GM12878 (cell line): ENCODE results near the gene SCN3B. TPM values are rescaled to one million over a fixed set of nuclear protein-coding genes. Genes with fewer than 3 reads are reported as not detected.

ENCODE experiments used
- ATAC-seq: fragments of 200-7000 bp; cut with Tn5 transposase; 3 replicates; pipeline ENCODE4 v1.9.1; 2020; ENCODE audit warnings: mild to moderate bottlenecking, moderate library complexity
- BruUV-seq: library from RNA; stranded (reverse); fragments of 400-500 nt; replicated peaks from 2 replicates; lab custom pipeline; 2021; lab: Mats Ljungman, UMichigan
- CTCF ChIA-PET: fragments of 300-600 bp; sonication (Branson Sonifier 250); formaldehyde crosslinking; extraction: SDS; loops from one replicate; lab custom pipeline; 2021; ENCODE audit warnings: inconsistent platforms; lab: Yijun Ruan, JAX
- POLR2A ChIA-PET: fragments of 350-600 bp; formaldehyde crosslinking; extraction: SDS; loops from one replicate; lab custom pipeline; 2021; ENCODE audit warnings: inconsistent platforms; lab: Charles Lee
- RAD21 ChIA-PET: fragments of 300-600 bp; sonication (Branson Sonifier 250); formaldehyde crosslinking; loops from one replicate; lab custom pipeline; 2023; ENCODE audit warnings: antibody characterized with exemption; ENCODE audit not compliant: unreplicated experiment; lab: Charles Lee
- SMC1A ChIA-PET: fragments of 300-600 bp; sonication (Branson Sonifier 250); formaldehyde crosslinking; loops from one replicate; lab custom pipeline; 2023; ENCODE audit not compliant: unreplicated experiment, uncharacterized antibody; lab: Charles Lee
- DNase-seq: peaks from one replicate; pipeline ENCODE4 v3.0.0-alpha.2; 2011; ENCODE audit warnings: low read depth, low spot score
- FAIRE-seq: peaks from 3 replicates; lab custom pipeline; 2011; peaks lifted over from hg19 to GRCh38; lab: Jason Lieb, UNC
- H2AFZ ChIP-seq: 2 replicates; pipeline ENCODE4 v1.6.0; 2011; ENCODE audit warnings: low read depth, low read length, control low read depth; ENCODE audit not compliant: control insufficient read depth
- H3K27ac ChIP-seq: 2 replicates; pipeline ENCODE4 v1.5.1; 2011; ENCODE audit warnings: control low read depth; ENCODE audit not compliant: control insufficient read depth, insufficient read depth
- H3K27me3 ChIP-seq, 2 experiments: replicated peaks in 1 of 2; 2 replicates each; pipeline versions ENCODE4 v1.6.0 to v1.6.1; 2011; ENCODE audit warnings: low read length in 1 of 2; ENCODE audit not compliant: control insufficient read depth in 2 of 2, insufficient read depth in 2 of 2
- H3K36me3 ChIP-seq, 2 experiments: 2 replicates each; pipeline ENCODE4 v1.5.1; 2011; ENCODE audit warnings: low read length in 1 of 2; ENCODE audit not compliant: control insufficient read depth in 2 of 2, insufficient read depth in 2 of 2
- H3K4me1 ChIP-seq: 2 replicates; pipeline ENCODE4 v1.6.1; 2011; ENCODE audit warnings: mild to moderate bottlenecking, low read length, moderate library complexity, mixed read lengths; ENCODE audit not compliant: control insufficient read depth, insufficient read depth
- H3K4me2 ChIP-seq: 2 replicates; pipeline ENCODE4 v1.6.0; 2011; ENCODE audit warnings: control low read depth; ENCODE audit not compliant: control insufficient read depth, insufficient read depth
- H3K4me3 ChIP-seq: fragments of 200-600 bp; sonication (generic); 2 replicates; pipeline ENCODE4 v1.5.1; 2016
- H3K79me2 ChIP-seq: 2 replicates; pipeline ENCODE4 v1.6.0; 2011; ENCODE audit warnings: low read length; ENCODE audit not compliant: control insufficient read depth, insufficient read depth
- H3K9ac ChIP-seq: 2 replicates; pipeline ENCODE4 v1.8.0; 2011; ENCODE audit warnings: low read length, control low read depth, mixed read lengths; ENCODE audit not compliant: control insufficient read depth, insufficient read depth
- H3K9me3 ChIP-seq: replicated peaks from 3 replicates; pipeline ENCODE4 v1.5.1; 2011; ENCODE audit warnings: mild to moderate bottlenecking, low read length; ENCODE audit not compliant: control insufficient read depth, insufficient read depth
- H4K20me1 ChIP-seq: 2 replicates; pipeline ENCODE4 v1.6.0; 2011; ENCODE audit not compliant: control insufficient read depth, insufficient read depth
- ASH2L ChIP-seq: fragments of 300-600, 200-600 bp; sonication (generic); IDR thresholded peaks from 2 replicates; pipeline ENCODE4 v1.6.1; 2017; ENCODE audit warnings: low read depth, mild to moderate bottlenecking, borderline replicate concordance
- EP300 ChIP-seq, 2 experiments: fragments of 150-350 bp in 1 of 2; IDR thresholded peaks; 2 replicates each; pipeline ENCODE4 v1.6.1; 2011 to 2012; ENCODE audit warnings: low read depth in 2 of 2, low read length in 2 of 2, borderline replicate concordance in 1 of 2, improper control_type of control experiment in 1 of 2, inconsistent platforms in 1 of 2; ENCODE audit not compliant: control insufficient read depth in 1 of 2
- KLF5 ChIP-seq: fragments of 450-650 bp; IDR thresholded peaks from 2 replicates; pipeline ENCODE4 v1.6.1; 2014; ENCODE audit warnings: mild to moderate bottlenecking; ENCODE audit not compliant: partially characterized antibody
- LARP7 ChIP-seq: fragments of 450-650 bp; IDR thresholded peaks from 2 replicates; pipeline ENCODE4 v1.6.1; 2017; ENCODE audit warnings: mild to moderate bottlenecking
- MTA2 ChIP-seq: fragments of 450-650 bp; IDR thresholded peaks from 2 replicates; pipeline ENCODE4 v1.6.1; 2016; ENCODE audit warnings: low read depth, mild to moderate bottlenecking, moderate library complexity
- MYB ChIP-seq: fragments of 150-350 bp; IDR thresholded peaks from 2 replicates; pipeline ENCODE4 v1.6.1; 2014; ENCODE audit warnings: mild to moderate bottlenecking, low read depth, low read length, borderline replicate concordance
- MYC ChIP-seq: IDR thresholded peaks from 2 replicates; pipeline ENCODE4 v1.6.1; 2011; ENCODE audit warnings: mild to moderate bottlenecking, low read length, moderate library complexity, inconsistent platforms; ENCODE audit not compliant: insufficient read depth, insufficient replicate concordance, insufficient read length, severe bottlenecking
- PAX8 ChIP-seq: fragments of 450-650 bp; IDR thresholded peaks from 2 replicates; pipeline ENCODE4 v1.6.1; 2017; ENCODE audit warnings: mild to moderate bottlenecking, moderate library complexity
- POLR2AphosphoS2 ChIP-seq: IDR thresholded peaks from 2 replicates; pipeline ENCODE4 v1.6.1; 2011; ENCODE audit warnings: low read depth, mild to moderate bottlenecking, low read length, improper control_type of control experiment, moderate library complexity
- RAD21 ChIP-seq: IDR thresholded peaks from 2 replicates; pipeline ENCODE4 v1.6.1; 2011; ENCODE audit warnings: mild to moderate bottlenecking, low read depth, low read length, moderate library complexity; ENCODE audit not compliant: insufficient read depth
- RAD51 ChIP-seq: fragments of 450-650 bp; IDR thresholded peaks from 2 replicates; pipeline ENCODE4 v1.6.1; 2016; ENCODE audit warnings: moderate library complexity, mild to moderate bottlenecking, inconsistent platforms
- SREBF2 ChIP-seq: IDR thresholded peaks from 2 replicates; pipeline ENCODE4 v1.6.1; 2012; ENCODE audit warnings: mild to moderate bottlenecking, low read length
- SRF ChIP-seq, 2 experiments: IDR thresholded peaks; 2 replicates each; pipeline ENCODE4 v1.6.1; 2011; ENCODE audit warnings: low read depth in 2 of 2, low read length in 2 of 2, mild to moderate bottlenecking in 1 of 2, moderate library complexity in 1 of 2
- WRNIP1 ChIP-seq: IDR thresholded peaks from 2 replicates; pipeline ENCODE4 v1.6.1; 2011; ENCODE audit warnings: low read depth, low read length, improper control_type of control experiment, borderline replicate concordance
- WGBS: methylation state at CpG from one replicate; pipeline ENCODE4 v1.1.6; 2016; ENCODE audit warnings: low lambda C conversion rate; ENCODE audit not compliant: insufficient replicate concordance, insufficient coverage; ENCODE audit errors: missing lambda C conversion rate; 5-methylcytosine and 5-hydroxymethylcytosine counted together
- in situ Hi-C: fragments of 300-500 bp; cut with MboI; formaldehyde crosslinking; loops from 9 replicates; pipeline ENCODE4 v1.14.3; 2018; ENCODE audit warnings: mixed read lengths
- intact Hi-C: fragments of 100-400 bp; cut with micrococcal nuclease; formaldehyde crosslinking; loops from one replicate; pipeline ENCODE4 v1.14.2; 2022; ENCODE audit not compliant: unreplicated experiment
- polyA plus RNA-seq, 11 experiments: library from polyadenylated mRNA; depleted of rRNA in 4 of 11; unstranded in 6 of 11; stranded (reverse) in 5 of 11; fragments of >200 nt; fragmentation: Nextera tagmentation in 4 of 11; fragmentation: Illumina TruSeq in 1 of 11; extraction: Ambion mirVana in 4 of 11; extraction: Trizol in 1 of 11; gene quantifications; 1 replicate in 1 of 11; 2 replicates in 10 of 11; pipeline versions ENCODE4 v1.2.1 to v1.2.3, GENCODE V29; 2011 to 2016; ENCODE audit warnings: inconsistent platforms in 2 of 11, missing spikeins in 2 of 11, low read depth in 1 of 11
- total RNA-seq, 4 experiments: library from RNA; depleted of rRNA in 3 of 4; stranded (reverse); fragments of >200 nt in 3 of 4; fragmentation: Illumina TruSeq in 1 of 4; extraction: Trizol in 1 of 4; gene quantifications; 2 replicates each; pipeline versions ENCODE4 v1.2.1 to v1.2.3, GENCODE V29; 2013 to 2021
- TF ChIP-seq, protein P1 (sequence below): fragments of 150-350 bp; IDR thresholded peaks from 2 replicates; pipeline ENCODE4 v1.6.1; 2014; ENCODE audit warnings: mild to moderate bottlenecking, low read depth, low read length
- TF ChIP-seq, protein P2 (sequence below): fragments of 450-650 bp; formaldehyde crosslinking; IDR thresholded peaks from 2 replicates; pipeline ENCODE4 v1.5.0; 2022; ENCODE audit warnings: mild to moderate bottlenecking, missing genetic modification characterization

The SCN3B gene
- total and polyA plus RNA-seq, 10 of the 15 experiments (the other 5 are each of a cell fraction or from before 2014, with no cell fraction given) = 0.01 to 0.12 (median 0.09) TPM; not detected in 7

DNA sequence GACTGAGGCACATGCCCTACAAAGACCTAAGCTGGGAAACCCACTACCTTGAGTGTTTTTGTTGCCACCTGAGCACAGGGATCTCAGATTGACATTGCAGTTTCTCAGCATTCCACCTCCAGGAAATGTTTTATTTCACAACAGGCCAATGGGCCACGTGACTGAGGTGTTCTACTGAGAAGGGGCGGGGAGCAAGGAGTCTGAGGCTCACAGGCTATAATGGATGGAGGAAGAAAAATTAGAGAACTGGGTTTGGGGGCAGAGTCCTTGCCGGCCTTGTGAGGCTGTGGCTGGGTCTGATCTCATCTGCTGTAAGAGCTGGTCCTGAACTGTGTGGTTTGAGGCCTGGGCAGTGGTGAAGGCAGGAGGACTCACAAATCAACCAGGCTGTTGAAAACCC, 46.3 kb upstream of the SCN3B start:
- H3K9ac ChIP-seq = no peak overlapping the region
- POLR2A ChIA-PET = no interaction called here
- in situ Hi-C loops = no loop called here
- H3K27ac ChIP-seq = no peak overlapping the region
- FAIRE-seq = no peak
- BruUV-seq = no TSS peak
- no peaks in the 10 kb centered on the region for H3K4me1 ChIP-seq
- no peak for DNase-seq
- H4K20me1 ChIP-seq = no peaks in the 10 kb centered on the region
- CTCF ChIA-PET = interaction anchor here (0.9 to 12.7 kb wide), 3 partner anchors 10 to 62 kb away, joined by 3 to 213 read pairs (median 11); no protein-coding TSS in a partner anchor
- no peaks in the 10 kb centered on the region for H3K79me2 ChIP-seq
- H3K4me3 ChIP-seq = no peak overlapping the region
- no peak overlapping the region for H2AFZ ChIP-seq
- H3K9me3 ChIP-seq = no peaks in the 10 kb centered on the region
- RAD21 ChIA-PET = no interaction called here
- intact Hi-C loops = loop anchor here (10.0 kb wide), 1 partner anchor 596 kb away; no protein-coding TSS in a partner anchor
- H3K4me2 ChIP-seq = no peak overlapping the region
- no peaks in the 10 kb centered on the region for H3K27me3 ChIP-seq
- SMC1A ChIA-PET = interaction anchor here (1.0 to 1.8 kb wide), 2 partner anchors 15 kb away, joined by 3 to 6 read pairs; no protein-coding TSS in a partner anchor
- H3K36me3 ChIP-seq = no peaks in the 10 kb centered on the region
- TF ChIP-seq ASH2L = no peak
- TF ChIP-seq EP300 (IDR thresholded peaks at IDR 0.05; ENCODE audit: borderline replicate concordance in 1 of 2, control insufficient read depth in 1 of 2, low read depth in 2 of 2, low read length in 2 of 2) = no peak
- TF ChIP-seq SRF (IDR thresholded peaks at IDR 0.05; ENCODE audit: low read depth in 2 of 2, low read length in 2 of 2) = no peak
- TF ChIP-seq, protein P1, sequence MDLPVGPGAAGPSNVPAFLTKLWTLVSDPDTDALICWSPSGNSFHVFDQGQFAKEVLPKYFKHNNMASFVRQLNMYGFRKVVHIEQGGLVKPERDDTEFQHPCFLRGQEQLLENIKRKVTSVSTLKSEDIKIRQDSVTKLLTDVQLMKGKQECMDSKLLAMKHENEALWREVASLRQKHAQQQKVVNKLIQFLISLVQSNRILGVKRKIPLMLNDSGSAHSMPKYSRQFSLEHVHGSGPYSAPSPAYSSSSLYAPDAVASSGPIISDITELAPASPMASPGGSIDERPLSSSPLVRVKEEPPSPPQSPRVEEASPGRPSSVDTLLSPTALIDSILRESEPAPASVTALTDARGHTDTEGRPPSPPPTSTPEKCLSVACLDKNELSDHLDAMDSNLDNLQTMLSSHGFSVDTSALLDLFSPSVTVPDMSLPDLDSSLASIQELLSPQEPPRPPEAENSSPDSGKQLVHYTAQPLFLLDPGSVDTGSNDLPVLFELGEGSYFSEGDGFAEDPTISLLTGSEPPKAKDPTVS = no peak
- TF ChIP-seq POLR2AphosphoS2 = no peak
- no peak for TF ChIP-seq PAX8
- no peak for TF ChIP-seq KLF5
- no peak for TF ChIP-seq LARP7
- TF ChIP-seq MYC = no peak
- no peak for TF ChIP-seq RAD21
- TF ChIP-seq WRNIP1 = no peak
- TF ChIP-seq MTA2 = no peak
- no peak for TF ChIP-seq MYB
- TF ChIP-seq RAD51 = no peak
- no peak for TF ChIP-seq SREBF2
- TF ChIP-seq, protein P2, sequence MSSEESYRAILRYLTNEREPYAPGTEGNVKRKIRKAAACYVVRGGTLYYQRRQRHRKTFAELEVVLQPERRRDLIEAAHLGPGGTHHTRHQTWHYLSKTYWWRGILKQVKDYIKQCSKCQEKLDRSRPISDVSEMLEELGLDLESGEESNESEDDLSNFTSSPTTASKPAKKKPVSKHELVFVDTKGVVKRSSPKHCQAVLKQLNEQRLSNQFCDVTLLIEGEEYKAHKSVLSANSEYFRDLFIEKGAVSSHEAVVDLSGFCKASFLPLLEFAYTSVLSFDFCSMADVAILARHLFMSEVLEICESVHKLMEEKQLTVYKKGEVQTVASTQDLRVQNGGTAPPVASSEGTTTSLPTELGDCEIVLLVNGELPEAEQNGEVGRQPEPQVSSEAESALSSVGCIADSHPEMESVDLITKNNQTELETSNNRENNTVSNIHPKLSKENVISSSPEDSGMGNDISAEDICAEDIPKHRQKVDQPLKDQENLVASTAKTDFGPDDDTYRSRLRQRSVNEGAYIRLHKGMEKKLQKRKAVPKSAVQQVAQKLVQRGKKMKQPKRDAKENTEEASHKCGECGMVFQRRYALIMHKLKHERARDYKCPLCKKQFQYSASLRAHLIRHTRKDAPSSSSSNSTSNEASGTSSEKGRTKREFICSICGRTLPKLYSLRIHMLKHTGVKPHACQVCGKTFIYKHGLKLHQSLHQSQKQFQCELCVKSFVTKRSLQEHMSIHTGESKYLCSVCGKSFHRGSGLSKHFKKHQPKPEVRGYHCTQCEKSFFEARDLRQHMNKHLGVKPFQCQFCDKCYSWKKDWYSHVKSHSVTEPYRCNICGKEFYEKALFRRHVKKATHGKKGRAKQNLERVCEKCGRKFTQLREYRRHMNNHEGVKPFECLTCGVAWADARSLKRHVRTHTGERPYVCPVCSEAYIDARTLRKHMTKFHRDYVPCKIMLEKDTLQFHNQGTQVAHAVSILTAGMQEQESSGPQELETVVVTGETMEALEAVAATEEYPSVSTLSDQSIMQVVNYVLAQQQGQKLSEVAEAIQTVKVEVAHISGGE (CRISPR knock-in tag) = no peak
- 0% methylated on average over 3 of the region's 3 CpGs for WGBS
- no peak for ATAC-seq
